ENCODE data around the gene RADIL.
"Not testable (repeated sequence)": the region's sequence is repeated elsewhere in the genome, so short reads cannot be mapped to it uniquely, and the experiment has no call there.

RADIL gene

DNA sequence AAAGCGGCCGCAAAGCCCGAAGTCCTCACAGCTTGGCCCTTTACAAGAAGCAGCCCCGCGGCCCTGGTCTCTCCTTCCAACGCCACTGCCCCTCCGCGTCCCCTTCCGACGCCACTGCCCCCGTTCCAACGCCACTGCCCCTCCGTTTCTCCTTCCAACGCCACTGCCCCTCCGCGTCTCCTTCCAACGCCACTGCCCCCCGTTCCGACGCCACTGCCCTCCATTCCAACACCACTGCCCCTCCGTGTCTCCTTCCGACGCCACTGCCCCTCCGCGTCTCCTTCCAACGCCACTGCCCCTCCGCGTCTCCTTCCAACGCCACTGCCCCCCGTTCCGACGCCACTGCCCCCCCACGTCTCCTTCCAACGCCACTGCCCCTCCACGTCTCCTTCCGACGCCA lies 75.0 kb downstream of the RADIL start:
- no peak for DNase-seq (ENCODE audit: low read depth, low spot score)

DNA sequence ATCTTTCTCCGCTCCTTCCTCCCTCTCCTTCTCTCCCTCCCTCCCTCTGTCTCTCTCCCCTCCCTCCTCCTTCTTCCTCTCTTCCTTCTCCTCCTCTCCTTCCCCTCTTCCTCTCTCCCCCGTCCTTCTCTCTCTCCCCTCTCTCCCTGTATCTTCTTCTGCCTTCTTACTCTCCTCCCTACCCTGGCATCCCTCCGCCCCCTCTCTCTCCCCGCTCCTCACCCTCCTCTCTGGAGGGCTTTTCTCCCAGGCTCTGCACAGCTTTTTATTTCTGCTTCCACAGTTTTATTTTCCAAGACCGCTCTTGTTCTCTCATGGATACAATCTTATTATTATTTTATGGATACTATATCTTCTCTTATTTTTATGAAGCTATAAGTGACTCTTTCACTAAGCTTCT lies 75.5 kb downstream of the RADIL start:
- no peak for DNase-seq (ENCODE audit: low read depth, low spot score)

DNA sequence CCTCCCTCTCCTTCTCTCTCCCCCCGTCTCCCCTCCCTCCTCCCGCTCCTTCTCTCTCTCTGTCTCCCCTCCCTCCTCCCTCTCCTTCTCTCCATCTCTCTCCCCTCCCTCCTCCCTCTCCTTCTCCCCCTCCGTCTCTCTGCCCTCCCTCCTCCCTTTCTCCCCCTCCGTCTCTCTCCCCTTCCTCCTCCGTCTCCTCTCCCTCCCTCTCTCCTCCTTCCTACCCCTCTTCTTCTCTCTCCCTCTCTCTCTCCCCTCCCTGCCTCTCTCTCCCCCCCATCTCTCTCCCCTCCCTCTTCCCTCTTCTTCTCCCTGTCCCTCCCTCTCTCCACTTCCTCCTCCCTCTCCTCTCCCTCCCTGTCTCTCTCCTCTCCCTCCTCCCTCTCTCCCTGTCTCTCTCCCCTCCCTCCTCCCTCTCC lies 75.9 kb downstream of the RADIL start:
- no peak for DNase-seq (ENCODE audit: low read depth, low spot score)

DNA sequence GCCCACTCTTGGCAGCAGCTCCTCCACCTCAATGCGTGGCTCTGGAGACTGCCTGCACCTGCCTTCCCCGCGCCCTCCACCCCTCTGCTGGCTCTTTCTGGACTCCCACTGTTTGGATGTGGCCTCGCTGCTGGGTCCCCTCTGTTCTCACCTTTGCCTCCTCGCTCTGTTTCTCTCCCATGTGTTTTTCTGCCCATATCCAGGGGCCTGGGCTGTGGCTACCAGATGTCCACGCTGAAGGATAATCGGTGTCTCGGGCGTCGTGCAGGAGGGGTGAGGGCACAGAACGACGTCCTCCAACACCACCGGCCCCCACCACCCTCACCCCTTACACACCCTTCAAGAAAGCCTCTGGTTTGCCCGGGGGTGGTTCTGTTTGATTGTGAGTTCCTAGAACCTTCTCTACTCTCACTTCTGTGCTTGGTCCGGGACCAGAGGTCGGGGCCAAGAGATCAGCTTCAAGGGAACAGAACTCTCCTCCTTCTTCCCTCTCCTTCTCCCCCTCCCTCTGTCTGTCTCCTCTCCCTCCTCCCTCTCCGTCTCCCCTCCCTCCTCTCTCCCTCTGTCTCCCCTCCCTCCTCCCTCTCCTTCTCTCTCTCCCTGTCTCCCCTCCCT lies 76.4 kb downstream of the RADIL start:
- no peak for DNase-seq (ENCODE audit: low read depth, low spot score)

DNA sequence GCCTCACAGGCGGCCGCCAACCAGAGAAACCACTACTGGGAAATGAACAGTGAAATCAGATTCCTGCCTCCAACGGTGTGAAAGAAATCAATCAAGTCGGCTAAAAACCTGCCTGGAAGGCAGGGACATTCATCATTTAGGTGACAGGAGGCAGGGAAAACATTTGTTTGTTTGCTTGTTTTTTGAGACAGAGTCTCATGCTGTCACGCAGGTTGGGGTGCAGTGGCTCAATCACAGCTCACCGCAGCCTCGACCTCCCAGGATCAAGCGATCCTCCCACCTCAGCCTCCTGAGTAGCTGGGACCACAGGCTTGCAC lies 77.6 kb downstream of the RADIL start:
- no peak for DNase-seq (ENCODE audit: low read depth, low spot score)

DNA sequence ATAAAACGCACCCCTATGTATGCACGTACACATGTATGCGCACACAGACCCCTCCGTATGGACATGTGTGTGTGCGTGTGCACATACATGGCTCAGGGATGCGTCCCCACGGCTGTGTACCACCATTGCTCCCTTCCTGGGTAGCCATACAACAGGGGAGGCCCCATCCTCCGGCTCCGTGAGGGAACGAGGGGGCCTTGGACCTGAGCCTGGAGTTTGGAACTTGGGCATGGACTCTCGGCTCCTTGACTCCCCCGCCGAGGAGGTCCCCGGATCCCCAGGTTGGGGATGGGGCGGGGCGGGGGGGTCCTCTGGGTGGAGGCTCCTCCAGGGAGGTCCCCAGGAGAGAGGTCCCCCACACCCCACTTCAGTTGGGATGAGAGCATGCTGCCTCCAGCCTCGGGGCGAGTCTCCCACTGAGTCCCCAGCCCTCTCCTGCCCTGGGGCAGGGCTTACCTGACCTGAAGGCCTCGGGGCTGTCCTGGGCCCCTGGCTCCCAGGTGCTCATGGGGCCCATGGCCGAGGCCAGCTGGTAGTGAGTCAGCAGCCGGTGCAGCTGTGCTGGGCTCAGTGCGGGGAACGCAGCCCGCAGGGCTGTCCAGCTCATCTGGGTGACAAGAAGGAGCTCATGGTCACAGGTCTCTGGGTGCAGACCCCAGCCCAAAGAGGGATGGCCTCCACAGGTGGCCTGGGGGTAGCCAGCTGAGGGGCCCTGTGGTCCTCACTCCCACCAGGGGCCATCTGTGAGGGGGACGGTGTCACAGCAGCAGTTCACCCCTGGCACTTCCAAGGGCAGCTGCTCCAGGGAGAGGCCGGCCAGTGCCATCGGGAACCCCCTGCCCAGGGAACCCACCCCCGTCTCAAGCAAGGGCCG lies 78.2 kb downstream of the RADIL start:
- DNase-seq (ENCODE audit: low read depth, low spot score), result no peak

DNA sequence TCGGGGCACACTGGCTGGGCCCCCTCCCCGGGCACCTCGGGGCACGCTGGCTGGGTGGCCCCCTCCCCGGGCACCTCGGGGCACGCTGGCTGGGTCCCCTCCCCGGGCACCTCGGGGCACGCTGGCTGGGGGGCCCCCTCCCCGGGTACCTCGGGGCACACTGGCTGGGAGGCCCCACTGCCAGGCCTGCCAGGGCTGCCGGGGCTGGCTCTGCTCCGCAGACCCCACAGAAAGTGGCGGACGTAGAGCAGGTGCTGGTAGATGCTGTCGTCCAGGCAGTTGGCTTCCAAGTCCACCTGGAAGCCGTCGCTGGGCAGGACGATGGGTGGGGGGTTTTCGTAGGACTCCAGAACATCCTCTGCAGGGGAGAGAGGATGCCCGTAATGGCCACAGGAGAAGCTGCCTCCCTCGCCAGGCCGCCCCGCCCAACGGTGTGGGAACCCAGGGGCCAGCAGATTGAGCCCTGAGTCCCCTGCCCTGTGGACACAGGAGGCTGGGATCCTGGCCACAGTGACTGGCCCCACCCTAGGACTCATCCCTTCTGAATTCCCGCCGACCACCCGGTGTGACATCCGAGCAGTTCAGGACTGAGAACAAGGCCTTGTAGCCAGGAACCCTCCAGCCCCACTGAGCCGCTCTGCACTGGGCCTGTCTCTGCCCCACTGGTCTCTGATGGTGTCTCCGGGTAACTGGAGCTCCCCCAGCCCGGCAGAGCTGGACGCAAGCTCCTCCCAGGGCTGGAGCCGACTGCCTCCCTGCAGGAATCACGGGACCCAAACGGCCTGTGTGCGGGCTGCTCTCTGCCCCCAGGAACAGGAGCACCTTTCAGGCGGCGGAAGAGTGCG lies 79.9 kb downstream of the RADIL start:
- DNase-seq (ENCODE audit: low read depth, low spot score), result no peak

DNA sequence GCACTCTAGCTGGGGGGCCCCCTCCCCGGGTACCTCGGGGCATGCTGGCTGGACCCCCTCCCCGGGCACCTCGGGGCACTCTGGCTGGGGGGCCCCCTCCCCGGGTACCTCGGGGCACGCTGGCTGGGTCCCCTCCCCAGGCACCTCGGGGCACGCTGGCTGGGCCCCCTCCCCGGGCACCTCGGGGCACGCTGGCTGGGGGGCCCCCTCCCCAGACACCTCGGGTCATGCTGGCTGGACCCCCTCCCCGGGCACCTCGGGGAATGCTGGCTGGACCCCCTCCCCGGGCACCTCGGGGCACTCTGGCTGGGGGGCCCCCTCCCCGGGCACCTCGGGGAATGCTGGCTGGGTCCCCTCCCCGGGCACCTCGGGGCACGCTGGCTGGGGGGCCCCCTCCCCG lies 80.9 kb downstream of the RADIL start:
- DNase-seq (ENCODE audit: low read depth, low spot score), result not testable (repeated sequence)

DNA sequence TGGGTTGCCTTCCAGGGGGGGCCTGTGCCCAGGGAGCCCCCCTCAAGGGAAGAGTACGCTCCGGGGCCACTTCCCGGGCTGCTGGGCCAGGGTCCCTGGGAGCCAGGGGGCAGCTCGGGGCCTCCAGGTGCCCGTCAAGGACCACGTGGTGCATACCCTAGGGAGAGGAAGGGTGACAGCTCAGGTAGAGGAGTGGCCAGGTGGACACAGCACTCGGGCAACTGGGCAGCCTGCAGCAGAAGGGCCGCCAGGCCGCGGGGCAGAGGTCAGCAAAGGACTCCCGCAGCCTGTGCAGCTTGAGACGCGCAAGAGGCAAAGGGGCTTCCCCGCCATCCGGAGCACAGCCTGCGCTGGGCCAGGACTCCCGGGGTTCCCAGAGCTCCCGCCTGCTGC lies 81.7 kb downstream of the RADIL start:
- no peak for DNase-seq (ENCODE audit: low read depth, low spot score)

DNA sequence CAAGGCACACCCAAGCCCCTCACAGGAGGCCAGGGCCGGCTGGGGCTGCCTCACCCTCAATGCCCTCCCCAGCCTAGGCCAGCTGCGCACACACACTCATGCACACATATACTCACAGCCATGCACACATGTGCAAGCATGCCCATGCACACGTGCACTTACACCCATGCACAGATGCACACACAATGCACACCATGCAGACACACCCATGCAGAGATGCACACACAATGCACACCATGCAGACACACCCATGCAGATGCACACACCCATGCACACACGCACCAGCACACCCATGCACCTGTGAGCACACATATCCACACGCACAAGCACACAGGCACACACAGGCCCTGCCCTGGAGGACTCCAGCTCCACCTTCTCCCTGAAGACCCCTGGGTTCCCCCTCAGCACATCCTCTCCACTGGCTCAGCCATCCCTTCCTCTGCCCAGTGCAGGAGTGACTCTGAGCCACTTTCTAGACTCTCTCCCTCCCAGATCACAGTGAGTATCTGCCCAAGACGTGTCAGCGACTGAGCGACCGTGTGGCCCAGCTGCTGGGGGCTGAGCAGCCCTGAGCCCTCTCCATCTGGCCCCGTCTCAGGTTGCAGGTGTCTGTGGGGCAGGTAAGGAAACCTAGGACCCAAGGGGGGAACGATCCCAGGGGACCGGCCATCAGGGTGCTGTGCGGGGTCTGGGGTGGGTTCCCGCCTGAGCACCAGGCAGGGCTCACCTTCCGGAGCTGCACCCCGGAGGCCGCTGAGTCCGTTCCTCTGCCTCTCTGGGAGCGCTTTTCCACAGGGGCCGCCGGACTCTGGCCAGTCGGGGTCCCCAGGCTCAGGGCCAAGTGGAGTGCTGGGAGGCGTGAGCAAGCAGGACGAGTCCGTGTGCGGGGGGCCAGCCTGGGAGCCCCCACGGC lies 82.3 kb downstream of the RADIL start:
- no peak for DNase-seq (ENCODE audit: low read depth, low spot score)

DNA sequence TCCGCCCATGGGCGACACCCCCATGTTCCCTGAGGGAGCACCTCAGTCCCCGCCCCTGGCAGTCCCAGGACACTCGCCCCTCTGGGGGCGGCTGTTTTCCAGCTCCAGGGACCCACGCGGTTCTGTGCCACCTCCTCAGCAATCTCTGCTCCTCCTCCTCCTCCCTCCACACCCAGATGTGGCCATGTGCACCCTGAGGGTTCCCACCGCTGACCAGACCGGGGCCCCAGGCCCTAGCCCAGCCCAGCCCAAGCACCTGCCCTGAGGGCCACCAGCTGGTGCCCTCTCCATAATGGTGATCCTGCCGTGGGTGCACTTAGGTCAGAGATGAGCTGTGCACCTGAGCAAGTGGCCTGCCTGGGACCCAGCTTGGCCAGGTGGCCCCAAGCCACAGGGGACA lies 83.0 kb downstream of the RADIL start:
- no peak for DNase-seq (ENCODE audit: low read depth, low spot score)

DNA sequence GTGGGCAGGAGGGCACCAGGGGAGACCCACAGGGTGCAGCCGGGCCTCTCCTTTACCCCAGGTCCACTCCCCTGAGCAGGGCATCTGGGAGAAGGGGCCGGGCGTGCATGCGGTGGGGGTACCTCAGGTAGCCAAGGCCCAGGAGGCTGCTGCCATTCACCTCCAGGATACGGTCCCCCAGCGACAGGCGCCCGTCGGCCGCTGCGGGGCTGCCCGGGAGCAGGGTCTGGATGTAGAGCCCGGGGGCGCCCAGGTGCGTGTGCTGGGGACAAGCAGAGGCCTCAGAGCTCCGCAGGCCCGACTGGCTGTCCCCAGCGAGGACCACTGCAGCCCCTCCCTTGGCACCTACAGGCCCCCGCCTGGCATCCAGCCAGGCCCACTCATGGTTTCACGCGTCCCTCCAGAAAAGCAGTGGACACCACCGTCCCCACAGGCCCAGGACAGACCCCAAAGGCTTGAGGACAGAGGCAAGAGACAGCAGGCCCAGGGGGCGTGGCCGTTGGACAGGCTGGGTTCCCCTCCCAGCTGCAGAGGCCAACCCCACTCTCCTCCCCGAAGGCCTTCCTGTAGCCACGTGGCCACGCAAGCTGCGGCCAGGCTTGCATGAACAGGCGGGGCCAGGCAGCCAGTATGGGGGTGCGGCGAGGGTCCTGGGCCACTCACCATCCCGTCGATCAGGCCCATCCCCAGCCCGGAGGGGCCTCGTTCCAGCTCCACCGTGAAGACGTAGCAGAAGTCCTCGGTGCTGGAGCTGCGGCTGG lies 83.8 kb downstream of the RADIL start:
- no peak for DNase-seq (ENCODE audit: low read depth, low spot score)

DNA sequence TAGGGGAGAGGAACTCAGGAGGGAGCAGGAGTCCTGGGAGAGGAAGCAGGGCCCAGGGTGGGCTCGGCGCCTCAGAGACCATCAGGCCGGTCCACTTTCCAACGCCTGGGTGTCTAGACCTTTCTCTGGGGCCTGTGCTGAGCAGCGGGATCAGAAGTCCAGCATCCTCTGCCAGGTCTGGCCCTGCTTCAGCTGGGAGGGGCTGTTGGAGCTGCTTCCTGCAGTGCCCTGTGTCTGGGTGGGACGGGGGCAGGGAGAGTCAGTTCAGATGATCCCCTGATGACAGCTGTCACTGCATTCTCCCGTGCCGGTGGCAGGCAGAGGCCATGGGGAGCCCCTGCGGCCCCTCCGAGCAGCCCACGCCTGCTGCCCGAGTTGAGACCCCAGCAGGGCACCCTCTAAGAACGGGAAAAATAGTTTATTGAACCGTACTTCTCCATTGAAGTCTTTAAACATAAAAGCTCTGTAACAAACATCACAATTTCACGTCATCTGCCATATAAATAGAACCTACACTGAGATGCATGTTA lies 84.7 kb downstream of the RADIL start:
- no peak for DNase-seq (ENCODE audit: low read depth, low spot score)

DNA sequence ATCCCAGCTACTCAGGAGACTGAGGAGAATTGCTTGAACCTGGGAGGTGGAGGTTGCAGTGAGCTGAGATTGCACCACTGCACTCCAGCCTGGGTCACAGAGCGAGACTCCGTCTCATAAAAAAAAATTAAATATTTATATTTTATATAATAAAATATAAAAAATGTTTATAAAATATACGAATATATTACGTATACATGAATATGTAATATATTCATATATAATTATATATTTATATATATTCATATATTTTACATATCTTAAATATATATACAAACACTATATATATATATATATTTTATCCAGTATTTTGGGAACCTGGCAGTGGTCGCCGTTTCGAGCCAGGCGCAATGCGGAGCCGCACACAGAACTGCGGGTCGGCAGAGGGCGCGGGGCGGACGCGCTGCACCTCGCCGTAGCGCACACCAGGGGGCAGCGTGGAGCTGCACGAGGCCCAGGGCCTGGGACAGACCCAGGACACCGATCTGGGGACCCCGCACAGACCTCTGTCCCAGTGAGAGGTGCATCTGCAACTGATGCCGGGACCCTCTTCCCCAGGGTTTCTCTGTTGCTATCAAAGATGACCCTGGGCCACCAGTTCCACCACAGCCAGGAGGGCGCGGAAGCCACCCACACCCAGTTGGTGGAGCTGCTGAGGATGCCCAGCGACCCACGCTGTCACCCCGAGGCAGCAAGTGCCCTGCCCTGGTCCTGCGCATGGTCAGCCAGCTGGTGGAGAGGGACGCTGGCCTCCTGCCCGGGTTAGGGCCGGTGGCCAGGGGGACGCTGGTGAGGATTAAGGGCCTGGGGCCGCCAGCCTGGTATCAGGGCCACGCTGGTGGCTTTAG lies 85.4 kb downstream of the RADIL start:
- no peak for DNase-seq (ENCODE audit: low read depth, low spot score)

DNA sequence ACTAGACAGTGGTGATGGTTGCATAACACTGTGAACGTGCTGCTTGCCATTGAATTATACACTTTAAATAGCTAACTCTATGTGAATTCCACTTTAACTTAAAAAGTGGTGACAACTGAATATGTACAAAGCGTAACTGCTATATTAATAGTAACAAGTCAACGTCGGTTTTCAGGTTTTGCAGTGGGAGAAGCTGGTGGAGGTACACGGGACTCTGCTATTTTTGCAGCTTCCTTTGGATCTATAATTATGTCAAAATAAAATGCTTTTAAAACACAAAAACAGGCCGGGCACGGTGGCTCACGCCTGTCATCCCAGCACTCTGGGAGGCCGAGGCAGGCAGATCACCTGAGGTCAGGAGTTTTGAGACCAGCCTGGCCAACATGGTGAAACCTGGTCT lies 87.1 kb downstream of the RADIL start:
- DNase-seq (ENCODE audit: low read depth, low spot score), result no peak

DNA sequence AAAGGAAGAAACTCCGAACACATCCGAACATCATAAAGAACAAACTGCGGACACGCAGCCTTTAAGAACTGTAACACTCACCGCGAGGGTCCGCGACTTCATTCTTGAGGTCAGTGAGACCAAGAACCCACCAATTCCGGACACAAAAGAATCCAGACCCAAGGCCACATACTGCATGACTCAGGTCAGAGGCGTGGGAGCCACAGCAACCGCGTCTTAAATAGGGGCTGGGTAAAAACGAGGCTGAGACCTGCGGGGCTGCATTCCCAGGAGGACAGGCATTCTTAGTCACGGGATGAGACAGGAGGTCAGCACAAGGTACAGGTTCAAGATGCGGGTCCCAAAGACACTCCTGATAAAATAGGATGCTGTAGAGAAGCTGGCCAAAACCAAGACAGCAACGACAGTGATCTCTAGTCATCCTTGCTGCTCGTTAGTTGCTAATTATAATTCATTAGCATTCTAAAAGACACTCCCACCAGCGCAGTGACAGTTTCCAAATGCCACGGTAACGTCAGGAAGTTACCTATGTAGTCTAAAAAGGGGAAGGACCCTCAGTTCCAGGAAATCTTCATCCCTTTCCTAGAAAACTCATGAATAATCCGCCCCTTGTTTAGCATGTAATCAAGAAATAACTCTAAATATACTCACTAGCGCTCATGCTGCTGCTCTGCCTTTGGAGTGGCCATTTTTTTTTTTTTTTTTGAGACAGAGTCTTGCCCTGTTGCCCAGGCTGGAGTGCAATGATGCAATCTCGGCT lies 88.7 kb downstream of the RADIL start:
- no peak for DNase-seq (ENCODE audit: low read depth, low spot score)

DNA sequence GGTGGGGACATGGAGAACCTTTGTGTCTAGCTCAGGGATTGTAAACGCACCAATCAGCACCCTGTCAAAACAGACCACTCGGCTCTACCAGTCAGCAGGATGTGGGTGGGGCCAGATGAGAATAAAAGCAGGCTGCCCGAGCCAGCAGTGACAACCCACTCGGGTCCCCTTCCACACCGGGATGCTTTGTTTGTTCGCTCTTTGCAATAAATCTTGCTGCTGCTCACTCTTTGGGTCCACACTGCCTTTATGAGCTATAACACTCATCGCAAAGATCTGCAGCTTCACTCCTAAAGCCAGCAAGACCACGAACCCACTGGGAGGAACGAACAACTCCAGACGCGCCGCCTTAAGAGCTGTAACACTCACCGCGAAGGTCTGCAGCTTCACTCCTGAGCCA lies 89.3 kb downstream of the RADIL start:
- not testable (repeated sequence) for DNase-seq (ENCODE audit: low read depth, low spot score)

DNA sequence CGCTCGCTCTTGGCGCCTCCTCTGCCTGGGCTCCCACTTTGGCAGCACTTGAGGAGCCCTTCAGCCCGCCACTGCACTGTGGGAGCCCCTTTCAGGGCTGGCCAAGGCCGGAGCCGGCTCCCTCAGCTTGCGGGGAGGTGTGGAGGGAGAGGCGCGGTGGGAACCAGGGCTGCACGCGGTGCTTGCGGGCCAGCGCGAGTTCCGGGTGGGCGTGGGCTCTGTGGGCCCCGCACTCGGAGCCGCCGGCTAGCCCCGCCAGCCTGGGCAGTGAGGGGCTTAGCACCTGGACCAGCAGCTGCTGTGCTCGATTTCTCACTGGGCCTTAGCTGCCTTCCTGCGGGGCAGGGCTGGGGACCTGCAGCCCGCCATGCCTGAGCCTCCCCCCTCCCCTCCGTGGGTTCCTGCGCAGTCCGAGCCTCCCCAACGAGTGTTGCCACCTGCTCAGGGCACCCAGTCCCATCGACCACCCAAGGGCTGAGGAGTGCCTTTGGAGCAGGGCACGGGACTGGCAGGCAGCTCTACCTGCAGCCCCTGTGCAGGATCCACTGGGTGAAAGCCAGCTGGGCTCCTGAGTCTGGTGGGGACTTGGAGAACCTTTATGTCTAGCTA lies 90.0 kb downstream of the RADIL start:
- DNase-seq (ENCODE audit: low read depth, low spot score), result not testable (repeated sequence)
